A549 (cell line): Measurements from ENCODE around the gene NFKBIZ.

Source experiments
- KDM5A ChIP-seq: fragments of 200-600 bp; sonication (generic); IDR thresholded peaks from 2 replicates; pipeline ENCODE4 v1.6.1; 2016; ENCODE audit warnings: antibody characterized with exemption, mild to moderate bottlenecking
- NFE2L2 ChIP-seq: fragments of 150-350 bp; conservative IDR thresholded peaks from 2 replicates; pipeline ENCODE4 v1.6.1; 2014; ENCODE audit warnings: low read length
- RFX5 ChIP-seq: fragments of 450-650 bp; IDR thresholded peaks from 2 replicates; pipeline ENCODE4 v1.7.1; 2014; ENCODE audit warnings: antibody characterized with exemption, mild to moderate bottlenecking, moderate library complexity
- TF ChIP-seq, protein P1 (sequence below): fragments of >200 bp; sonication (Bioruptor Twin); formaldehyde crosslinking; IDR thresholded peaks from 3 replicates; pipeline ENCODE4 v1.5.1; 2016
- TF ChIP-seq, protein P2 (sequence below): IDR thresholded peaks from 2 replicates; pipeline ENCODE4 v1.6.1; 2012

GRCh38 chr3:101838691-101839090, 10.6 kb upstream of the NFKBIZ start:
- TF ChIP-seq, protein P1, sequence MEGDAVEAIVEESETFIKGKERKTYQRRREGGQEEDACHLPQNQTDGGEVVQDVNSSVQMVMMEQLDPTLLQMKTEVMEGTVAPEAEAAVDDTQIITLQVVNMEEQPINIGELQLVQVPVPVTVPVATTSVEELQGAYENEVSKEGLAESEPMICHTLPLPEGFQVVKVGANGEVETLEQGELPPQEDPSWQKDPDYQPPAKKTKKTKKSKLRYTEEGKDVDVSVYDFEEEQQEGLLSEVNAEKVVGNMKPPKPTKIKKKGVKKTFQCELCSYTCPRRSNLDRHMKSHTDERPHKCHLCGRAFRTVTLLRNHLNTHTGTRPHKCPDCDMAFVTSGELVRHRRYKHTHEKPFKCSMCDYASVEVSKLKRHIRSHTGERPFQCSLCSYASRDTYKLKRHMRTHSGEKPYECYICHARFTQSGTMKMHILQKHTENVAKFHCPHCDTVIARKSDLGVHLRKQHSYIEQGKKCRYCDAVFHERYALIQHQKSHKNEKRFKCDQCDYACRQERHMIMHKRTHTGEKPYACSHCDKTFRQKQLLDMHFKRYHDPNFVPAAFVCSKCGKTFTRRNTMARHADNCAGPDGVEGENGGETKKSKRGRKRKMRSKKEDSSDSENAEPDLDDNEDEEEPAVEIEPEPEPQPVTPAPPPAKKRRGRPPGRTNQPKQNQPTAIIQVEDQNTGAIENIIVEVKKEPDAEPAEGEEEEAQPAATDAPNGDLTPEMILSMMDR, result no peak
- TF ChIP-seq KDM5A, result no peak
- TF ChIP-seq NFE2L2, result no peak
- TF ChIP-seq, protein P2, sequence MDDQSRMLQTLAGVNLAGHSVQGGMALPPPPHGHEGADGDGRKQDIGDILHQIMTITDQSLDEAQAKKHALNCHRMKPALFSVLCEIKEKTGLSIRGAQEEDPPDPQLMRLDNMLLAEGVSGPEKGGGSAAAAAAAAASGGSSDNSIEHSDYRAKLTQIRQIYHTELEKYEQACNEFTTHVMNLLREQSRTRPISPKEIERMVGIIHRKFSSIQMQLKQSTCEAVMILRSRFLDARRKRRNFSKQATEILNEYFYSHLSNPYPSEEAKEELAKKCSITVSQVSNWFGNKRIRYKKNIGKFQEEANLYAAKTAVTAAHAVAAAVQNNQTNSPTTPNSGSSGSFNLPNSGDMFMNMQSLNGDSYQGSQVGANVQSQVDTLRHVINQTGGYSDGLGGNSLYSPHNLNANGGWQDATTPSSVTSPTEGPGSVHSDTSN, result no peak
- TF ChIP-seq RFX5, result no peak
